Choroid plexus epithelial cell (primary cell): ENCODE data around the gene LCP1.

Source experiments
- DNase-seq: peaks from one replicate; pipeline ENCODE4 v3.0.0-alpha.2; 2010; ENCODE audit warnings: low read depth
- H3K4me3 ChIP-seq: 2 replicates; pipeline ENCODE4 v1.5.1; 2011; ENCODE audit warnings: low read depth, mild to moderate bottlenecking, control low read depth, low read length, moderate library complexity
- CTCF ChIP-seq: conservative IDR thresholded peaks from 2 replicates; pipeline ENCODE4 v1.5.1; 2011; ENCODE audit warnings: low read depth, mild to moderate bottlenecking, control low read depth, inconsistent platforms, low read length, moderate library complexity

LCP1 gene

GRCh38 chr13:46210362-46211083 lies 28.5 kb upstream of the LCP1 start:
- DNase-seq = no peak
- no peak overlapping the region for H3K4me3 ChIP-seq
- no peak for TF ChIP-seq CTCF

- no peak for TF ChIP-seq CTCF
- H3K4me3 ChIP-seq = no peak overlapping the region
- DNase-seq = no peak
Measured at GRCh38 chr13:46207828-46208227, 25.9 kb upstream of the LCP1 start.

- no peak for DNase-seq
- H3K4me3 ChIP-seq = no peak overlapping the region
- no peak for TF ChIP-seq CTCF
Measured at GRCh38 chr13:46206143-46206542, 24.2 kb upstream of the LCP1 start.

GRCh38 chr13:46202966-46203365 lies 21.0 kb upstream of the LCP1 start:
- no peak overlapping the region for H3K4me3 ChIP-seq
- DNase-seq = no peak
- TF ChIP-seq CTCF = no peak

GRCh38 chr13:46202188-46202795 lies 20.3 kb upstream of the LCP1 start:
- no peak for TF ChIP-seq CTCF
- no peak for DNase-seq
- no peak overlapping the region for H3K4me3 ChIP-seq

- DNase-seq = no peak
- no peak for TF ChIP-seq CTCF
- H3K4me3 ChIP-seq = no peak overlapping the region
Measured at GRCh38 chr13:46198696-46199193, 16.8 kb upstream of the LCP1 start.
